ENCODE data around the gene NUP210L.

DNA sequence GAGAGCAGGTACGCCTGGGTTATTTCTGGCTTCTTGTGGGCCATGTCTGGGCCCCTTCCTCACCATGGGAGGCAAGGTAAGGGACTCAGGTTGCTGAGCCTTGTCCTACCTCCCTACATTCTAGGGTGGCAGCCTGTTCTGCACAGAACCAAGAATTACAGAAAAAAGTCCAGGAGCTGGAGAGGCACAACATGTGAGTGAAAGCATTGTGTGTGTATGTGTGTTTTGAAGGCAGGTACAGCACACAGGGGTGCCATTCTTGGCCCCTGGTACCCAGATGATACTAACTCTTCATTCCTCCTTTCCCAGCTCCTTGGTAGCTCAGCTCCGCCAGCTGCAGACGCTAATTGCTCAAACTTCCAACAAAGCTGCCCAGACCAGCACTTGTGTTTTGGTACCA, 181.8 kb downstream of the NUP210L start:
- TF ChIP-seq, protein P1, sequence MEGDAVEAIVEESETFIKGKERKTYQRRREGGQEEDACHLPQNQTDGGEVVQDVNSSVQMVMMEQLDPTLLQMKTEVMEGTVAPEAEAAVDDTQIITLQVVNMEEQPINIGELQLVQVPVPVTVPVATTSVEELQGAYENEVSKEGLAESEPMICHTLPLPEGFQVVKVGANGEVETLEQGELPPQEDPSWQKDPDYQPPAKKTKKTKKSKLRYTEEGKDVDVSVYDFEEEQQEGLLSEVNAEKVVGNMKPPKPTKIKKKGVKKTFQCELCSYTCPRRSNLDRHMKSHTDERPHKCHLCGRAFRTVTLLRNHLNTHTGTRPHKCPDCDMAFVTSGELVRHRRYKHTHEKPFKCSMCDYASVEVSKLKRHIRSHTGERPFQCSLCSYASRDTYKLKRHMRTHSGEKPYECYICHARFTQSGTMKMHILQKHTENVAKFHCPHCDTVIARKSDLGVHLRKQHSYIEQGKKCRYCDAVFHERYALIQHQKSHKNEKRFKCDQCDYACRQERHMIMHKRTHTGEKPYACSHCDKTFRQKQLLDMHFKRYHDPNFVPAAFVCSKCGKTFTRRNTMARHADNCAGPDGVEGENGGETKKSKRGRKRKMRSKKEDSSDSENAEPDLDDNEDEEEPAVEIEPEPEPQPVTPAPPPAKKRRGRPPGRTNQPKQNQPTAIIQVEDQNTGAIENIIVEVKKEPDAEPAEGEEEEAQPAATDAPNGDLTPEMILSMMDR (IDR thresholded peaks at IDR 0.05; ENCODE audit: insufficient read depth, low read length): no peak
- no peak for TF ChIP-seq POLR2AphosphoS5 (IDR thresholded peaks at IDR 0.05; ENCODE audit: low read depth)
